Measurements from ENCODE around the gene CCDC40. TPM values are rescaled to one million over a fixed set of nuclear protein-coding genes. Genes with fewer than 3 reads are reported as not detected.
A peak's percentile ranks its signal among the peaks of the same experiment; 100 is the strongest.

Gene CCDC40
- total and polyA plus RNA-seq, 2 of the 13 experiments (the other 11 are each of a cell fraction or from before 2014, with no cell fraction given): 4.1 to 5.5 TPM

GRCh38 chr17:79990051-79990592 lies 46.3 kb upstream of the CCDC40 start (continued):
- TF ChIP-seq ATF4 (CRISPR knock-in tag; IDR thresholded peaks at IDR 0.05): peak in 1 of 2 experiments; percentile 89; a peak in 2 of 4 replicates
- TF ChIP-seq RNF2 (conservative IDR thresholded peaks at IDR 0.05; ENCODE audit: low read depth): 0 out of 2 replicates have a peak, but pooled peaks have one; percentile 55
- TF ChIP-seq NKX3-1 (CRISPR knock-in tag; IDR thresholded peaks at IDR 0.05): 0 out of 2 replicates have a peak, but pooled peaks have one; percentile 69
- TF ChIP-seq ZFP91 (CRISPR knock-in tag; IDR thresholded peaks at IDR 0.05; ENCODE audit: borderline replicate concordance): peak; percentile 80
- TF ChIP-seq RARA (CRISPR knock-in tag; IDR thresholded peaks at IDR 0.05): peak; percentile 94
- TF ChIP-seq TARDBP (CRISPR knock-in tag; IDR thresholded peaks at IDR 0.05): peak; percentile 62; the same call in 1 of the 2 replicates
- TF ChIP-seq NCOR1 (IDR thresholded peaks at IDR 0.05; ENCODE audit: borderline replicate concordance, low read length): peak; percentile 23; the same call in 1 of the 2 replicates
- peak; percentile 81 for TF ChIP-seq GABPB1 (CRISPR knock-in tag; IDR thresholded peaks at IDR 0.05)
- TF ChIP-seq BORCS8-MEF2B (CRISPR knock-in tag; IDR thresholded peaks at IDR 0.05): peak; percentile 60; the same call in 1 of the 2 replicates
- TF ChIP-seq SKIL (CRISPR knock-in tag; IDR thresholded peaks at IDR 0.05; ENCODE audit: borderline replicate concordance): peak; percentile 84
- TF ChIP-seq ZBTB21 (CRISPR knock-in tag; IDR thresholded peaks at IDR 0.05): 0 out of 2 replicates have a peak, but pooled peaks have one; percentile 16
- TF ChIP-seq ZBTB7A (CRISPR knock-in tag; IDR thresholded peaks at IDR 0.05): peak; percentile 92
- peak; percentile 50; the same call in 1 of the 2 replicates for TF ChIP-seq RERE (CRISPR knock-in tag; IDR thresholded peaks at IDR 0.05; ENCODE audit: low read depth)
- TF ChIP-seq BRD4 (CRISPR knock-in tag; IDR thresholded peaks at IDR 0.05): peak; percentile 85; the same call in 1 of the 2 replicates
- TF ChIP-seq ZFP41 (CRISPR knock-in tag; IDR thresholded peaks at IDR 0.05; ENCODE audit: borderline replicate concordance): peak; percentile 66; the same call in 1 of the 2 replicates
- TF ChIP-seq TFE3 (CRISPR knock-in tag; IDR thresholded peaks at IDR 0.05): peak; percentile 89
- TF ChIP-seq ZSCAN9 (CRISPR knock-in tag; IDR thresholded peaks at IDR 0.05; ENCODE audit: borderline replicate concordance): peak; percentile 62; the same call in 1 of the 2 replicates
- no peak for TF ChIP-seq TEAD2 (CRISPR knock-in tag; IDR thresholded peaks at IDR 0.05)
